HTR-8/SVneo (cell line): ENCODE measurements around the gene SORL1.

ENCODE experiments used
- DNase-seq: peaks from one replicate; pipeline ENCODE4 v3.0.0; 2011; ENCODE audit warnings: low spot score, mixed read lengths; ENCODE audit not compliant: insufficient read length
- FAIRE-seq: peaks from 2 replicates; lab custom pipeline; 2011; peaks lifted over from hg19 to GRCh38; lab: Jason Lieb, UNC

The SORL1 gene

GRCh38 chr11:121643479-121644186 is 191.5 kb downstream of the SORL1 start:
- DNase-seq (no peak), FAIRE-seq (no peak)

GRCh38 chr11:121644187-121644512 is 192.0 kb downstream of the SORL1 start:
- FAIRE-seq (peak; percentile 66), DNase-seq (no peak)

- DNase-seq (no peak), FAIRE-seq (no peak)
Observed at GRCh38 chr11:121645001-121645400, 192.9 kb downstream of the SORL1 start.

- DNase-seq (no peak), FAIRE-seq (no peak)
Observed at GRCh38 chr11:121645596-121645995, 193.5 kb downstream of the SORL1 start.

- DNase-seq (no peak), FAIRE-seq (no peak)
Observed at GRCh38 chr11:121648306-121648705, 196.2 kb downstream of the SORL1 start.

- DNase-seq (no peak), FAIRE-seq (no peak)
Observed at GRCh38 chr11:121649798-121650197, 197.7 kb downstream of the SORL1 start.

GRCh38 chr11:121650351-121651256 is 198.5 kb downstream of the SORL1 start:
- DNase-seq (no peak), FAIRE-seq (no peak)

GRCh38 chr11:121651257-121651605 is 199.1 kb downstream of the SORL1 start:
- FAIRE-seq, result no peak

GRCh38 chr11:121652971-121653370 is 200.9 kb downstream of the SORL1 start:
- DNase-seq, result peak; percentile 34
- no peak for FAIRE-seq

More at GRCh38 chr11:121651257-121651605, 199.1 kb downstream of the SORL1 start:
- DNase-seq, result no peak

- DNase-seq, result peak; percentile 10
- FAIRE-seq, result no peak
Observed at GRCh38 chr11:121654259-121654842, 202.2 kb downstream of the SORL1 start.

- peak; percentile 23 for DNase-seq
- FAIRE-seq, result peak; percentile 67
Observed at GRCh38 chr11:121654843-121655536, 202.9 kb downstream of the SORL1 start.

GRCh38 chr11:121655537-121656327 is 203.6 kb downstream of the SORL1 start:
- FAIRE-seq, result peak; percentile 97
- DNase-seq, result peak; percentile 87

- DNase-seq (peak; percentile 11), FAIRE-seq (peak; percentile 9)
Observed at GRCh38 chr11:121656328-121657090, 204.4 kb downstream of the SORL1 start.

- no peak for DNase-seq
- FAIRE-seq, result no peak
Observed at GRCh38 chr11:121657146-121657545, 205.0 kb downstream of the SORL1 start.

- no peak for DNase-seq
- FAIRE-seq, result no peak
Observed at GRCh38 chr11:121659811-121660210, 207.7 kb downstream of the SORL1 start.

- DNase-seq (no peak), FAIRE-seq (peak; percentile 28)
Observed at GRCh38 chr11:121661880-121662486, 209.9 kb downstream of the SORL1 start.

GRCh38 chr11:121664144-121664543 is 212.0 kb downstream of the SORL1 start:
- FAIRE-seq (no peak), DNase-seq (no peak)

- DNase-seq (no peak), FAIRE-seq (no peak)
Observed at GRCh38 chr11:121665206-121665838, 213.2 kb downstream of the SORL1 start.
